Naive thymus-derived CD8-positive, alpha-beta T cell (primary cell): ENCODE data around the gene PCARE. TPM values are rescaled to one million over a fixed set of nuclear protein-coding genes. Genes with fewer than 3 reads are reported as not detected.
A peak's percentile ranks its signal among the peaks of the same experiment; 100 is the strongest.

Source experiments
- ATAC-seq, 2 donors: fragments of 150-1000 bp; cut with Tn5 transposase in 1 of 2; sonication (Bioruptor Pico), chemical (Tn5 transposase) in 1 of 2; 1 replicate in 1 of 2; 2 replicates in 1 of 2; pipeline ENCODE4 v1.10.0; 2021; ENCODE audit warnings: mild to moderate bottlenecking in 2 of 2, moderate library complexity in 2 of 2
- POLR2A ChIA-PET: fragments of 350-600 bp; sonication (Branson Sonifier 250); formaldehyde crosslinking; loops from one replicate; lab custom pipeline; 2021; ENCODE audit warnings: antibody characterized with exemption; lab: Charles Lee
- DNase-seq, 10 donors: peaks; one replicate each; pipeline versions ENCODE4 v3.0.0 to v3.0.0-alpha.2; 2020 to 2022
- H3K27ac Mint-ChIP-seq, 10 donors: one replicate each; pipeline ENCODE4 v1.8.0; 2020 to 2022; ENCODE audit warnings: mild to moderate bottlenecking in 10 of 10, mixed read lengths in 10 of 10, moderate library complexity in 4 of 10, inconsistent platforms in 1 of 10
- H3K27me3 Mint-ChIP-seq, 5 donors: one replicate each; pipeline ENCODE4 v1.8.0; 2021 to 2022; ENCODE audit warnings: mixed read lengths in 5 of 5
- H3K36me3 Mint-ChIP-seq, 3 donors: one replicate each; pipeline ENCODE4 v1.8.0; 2020 to 2022; ENCODE audit warnings: mixed read lengths in 3 of 3, mild to moderate bottlenecking in 2 of 3, inconsistent platforms in 1 of 3
- H3K4me1 Mint-ChIP-seq, 4 donors: one replicate each; pipeline ENCODE4 v1.8.0; 2021 to 2022; ENCODE audit warnings: mixed read lengths in 4 of 4
- H3K4me3 Mint-ChIP-seq, 10 donors: one replicate each; pipeline ENCODE4 v1.8.0; 2020 to 2022; ENCODE audit warnings: mild to moderate bottlenecking in 10 of 10, mixed read lengths in 10 of 10, moderate library complexity in 6 of 10, inconsistent platforms in 1 of 10
- H3K9me3 Mint-ChIP-seq, 9 donors: one replicate each; pipeline ENCODE4 v1.8.0; 2020 to 2022; ENCODE audit warnings: mixed read lengths in 9 of 9, mild to moderate bottlenecking in 3 of 9, inconsistent platforms in 1 of 9, moderate library complexity in 1 of 9
- polyA plus RNA-seq, 3 donors: library from polyadenylated mRNA; unstranded; fragments of 300-500 nt; fragmentation: Illumina TruSeq; gene quantifications; one replicate each; pipeline ENCODE4 v1.2.3, GENCODE V29; 2021
- total RNA-seq, 8 experiments: library from RNA in 2 of 8; stranded (reverse) in 2 of 8; gene quantifications; one replicate each; pipeline ENCODE4 v1.2.3 and lab custom pipeline; 2021 to 2026

Gene PCARE
- total and polyA plus RNA-seq, 5 experiments from 2014 or later = not detected

DNA sequence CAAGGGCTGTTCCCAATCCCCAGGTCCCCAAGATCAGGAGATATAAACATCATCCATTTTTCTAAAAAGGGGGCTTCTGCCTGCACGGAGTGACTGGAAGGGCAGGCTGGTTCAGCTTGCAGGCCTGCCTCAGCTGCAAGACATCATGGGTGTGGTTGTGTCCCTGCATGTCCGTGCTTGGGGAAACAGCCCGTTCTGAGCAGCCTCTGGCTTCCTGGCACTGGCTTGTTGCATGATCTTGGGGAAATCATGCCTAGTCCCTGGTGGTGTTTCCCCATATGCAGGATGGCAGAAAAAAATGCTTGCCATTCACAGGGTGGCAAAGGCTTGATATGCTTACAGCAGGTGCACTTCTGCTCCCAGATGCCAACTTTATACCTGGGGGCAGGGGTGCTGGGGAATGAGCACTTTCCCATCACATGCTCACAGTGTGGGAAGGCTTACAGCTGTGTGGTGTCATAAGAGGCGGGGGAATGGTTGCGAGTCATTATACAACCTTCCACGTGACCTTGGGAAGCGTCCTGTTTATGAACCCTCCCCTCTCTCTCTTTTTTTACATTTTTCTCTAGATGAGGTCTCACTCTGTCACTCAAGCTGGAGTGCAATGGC is 7.2 kb downstream of the PCARE start:
- peaks cover 0 to 1% (median 0%) of the 10 kb centered on the region in 4 donors for H3K4me1 Mint-ChIP-seq
- DNase-seq (no peak), ATAC-seq (no peak)
- peaks cover 0 to 2% (median 0%) of the 10 kb centered on the region in 5 donors for H3K27me3 Mint-ChIP-seq
- POLR2A ChIA-PET = no interaction called here
- no peaks in the 10 kb centered on the region for H3K36me3 Mint-ChIP-seq
- no peak overlapping the region for H3K27ac Mint-ChIP-seq
- H3K4me3 Mint-ChIP-seq = no peak overlapping the region
- H3K9me3 Mint-ChIP-seq = no peaks in the 10 kb centered on the region

GRCh38 chr2:29066271-29066860 is 8.0 kb downstream of the PCARE start:
- no peaks in the 10 kb centered on the region for H3K36me3 Mint-ChIP-seq
- H3K27ac Mint-ChIP-seq = peak overlapping the region in 1 of 10 donors; percentile 24
- H3K4me1 Mint-ChIP-seq = peaks cover 0 to 1% (median 0%) of the 10 kb centered on the region in 4 donors
- peaks cover 0 to 2% (median 0%) of the 10 kb centered on the region in 5 donors for H3K27me3 Mint-ChIP-seq
- DNase-seq (no peak), ATAC-seq (no peak)
- no peaks in the 10 kb centered on the region for H3K9me3 Mint-ChIP-seq
- no peak overlapping the region for H3K4me3 Mint-ChIP-seq
- POLR2A ChIA-PET = interaction anchor here (1.1 kb wide), 1 partner anchor 10 kb away, joined by 3 read pairs; no protein-coding TSS in a partner anchor

GRCh38 chr2:29065068-29065811 is 9.1 kb downstream of the PCARE start:
- Mint-ChIP-seq H3K36me3 (no peaks in the 10 kb centered on the region), H3K27me3 (peaks cover 0 to 2% (median 0%) of the 10 kb centered on the region in 5 donors), H3K4me1 (peaks cover 0 to 1% (median 0%) of the 10 kb centered on the region in 4 donors), H3K9me3 (no peaks in the 10 kb centered on the region), H3K4me3 (no peak overlapping the region), H3K27ac (no peak overlapping the region)
- POLR2A ChIA-PET = interaction anchor here (1.1 kb wide), 1 partner anchor 11 kb away, joined by 3 read pairs; no protein-coding TSS in a partner anchor
- ATAC-seq (no peak), DNase-seq (no peak)

DNA sequence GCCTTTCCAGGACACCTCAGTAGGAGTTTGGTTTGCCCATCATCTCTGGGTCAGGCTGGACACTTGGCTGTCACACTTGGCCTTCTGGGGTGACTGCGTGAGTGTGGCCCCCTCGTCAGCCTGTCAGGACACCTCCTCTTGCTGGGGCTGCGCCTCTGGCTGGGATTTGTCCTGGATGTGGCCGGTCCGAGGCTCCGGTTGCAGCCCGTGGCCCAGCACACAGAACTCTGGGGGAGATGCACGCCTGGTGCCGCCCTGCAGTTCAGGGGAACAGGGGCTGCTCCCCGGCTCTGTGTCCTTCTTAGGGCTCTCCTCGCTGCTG is 9.6 kb downstream of the PCARE start:
- Mint-ChIP-seq H3K27me3 (peaks cover 0 to 2% (median 0%) of the 10 kb centered on the region in 5 donors), H3K4me3 (no peak overlapping the region), H3K4me1 (peaks cover 0 to 4% (median 2%) of the 10 kb centered on the region in 4 donors), H3K36me3 (no peaks in the 10 kb centered on the region), H3K9me3 (no peaks in the 10 kb centered on the region), H3K27ac (no peak overlapping the region)
- POLR2A ChIA-PET = no interaction called here
- ATAC-seq = no peak
- no peak for DNase-seq

GRCh38 chr2:29064346-29064715 is 10.0 kb downstream of the PCARE start:
- no peak for ATAC-seq

GRCh38 chr2:29063646-29064345 is 10.5 kb downstream of the PCARE start:
- Mint-ChIP-seq H3K36me3 (no peaks in the 10 kb centered on the region), H3K27me3 (no peaks in the 10 kb centered on the region), H3K4me1 (peaks cover 0 to 8% (median 3%) of the 10 kb centered on the region in 4 donors), H3K9me3 (no peaks in the 10 kb centered on the region), H3K27ac (peak overlapping the region in 1 of 10 donors; percentile 11), H3K4me3 (no peak overlapping the region)
- POLR2A ChIA-PET = no interaction called here
- DNase-seq (no peak), ATAC-seq (no peak)

More at GRCh38 chr2:29064346-29064715, 10.0 kb downstream of the PCARE start:
- peaks cover 0 to 2% (median 0%) of the 10 kb centered on the region in 5 donors for H3K27me3 Mint-ChIP-seq
- H3K36me3 Mint-ChIP-seq = no peaks in the 10 kb centered on the region
- no peak overlapping the region for H3K27ac Mint-ChIP-seq
- H3K4me3 Mint-ChIP-seq = no peak overlapping the region
- POLR2A ChIA-PET = no interaction called here
- no peaks in the 10 kb centered on the region for H3K9me3 Mint-ChIP-seq
- H3K4me1 Mint-ChIP-seq = peaks cover 0 to 8% (median 3%) of the 10 kb centered on the region in 4 donors
- no peak for DNase-seq

DNA sequence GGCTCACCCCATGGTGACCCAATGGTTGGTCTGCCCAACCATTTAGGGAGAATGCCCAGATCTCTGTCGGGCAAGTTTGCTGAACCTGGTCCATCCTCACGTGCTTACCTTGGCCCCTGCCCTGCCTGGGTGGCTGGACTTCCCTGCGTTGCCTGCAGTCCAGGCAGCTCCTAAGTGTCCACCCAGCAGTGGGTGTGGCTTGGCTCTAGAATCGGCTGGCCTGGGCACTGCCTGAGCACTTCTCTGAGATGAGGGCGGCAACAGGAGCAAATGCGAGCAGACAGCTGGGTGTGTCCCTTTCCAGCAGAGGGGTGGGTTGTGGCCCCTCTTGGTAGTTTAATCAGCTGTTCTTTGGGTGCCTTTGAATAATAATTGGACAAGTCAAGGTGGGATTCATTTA is 11.3 kb downstream of the PCARE start:
- Mint-ChIP-seq H3K36me3 (no peaks in the 10 kb centered on the region), H3K27ac (no peak overlapping the region), H3K4me3 (no peak overlapping the region), H3K9me3 (no peaks in the 10 kb centered on the region), H3K27me3 (no peaks in the 10 kb centered on the region), H3K4me1 (peaks cover 0 to 8% (median 4%) of the 10 kb centered on the region in 4 donors)
- POLR2A ChIA-PET = no interaction called here
- ATAC-seq = no peak
- no peak for DNase-seq

- Mint-ChIP-seq H3K4me1 (peaks cover 0 to 8% (median 4%) of the 10 kb centered on the region in 4 donors), H3K9me3 (no peaks in the 10 kb centered on the region), H3K27me3 (no peaks in the 10 kb centered on the region), H3K27ac (no peak overlapping the region), H3K4me3 (no peak overlapping the region), H3K36me3 (no peaks in the 10 kb centered on the region)
- ATAC-seq (no peak), DNase-seq (no peak)
- POLR2A ChIA-PET = no interaction called here
Observed at GRCh38 chr2:29062371-29062770, 12.0 kb downstream of the PCARE start.

GRCh38 chr2:29061616-29062015 is 12.7 kb downstream of the PCARE start:
- H3K4me3 Mint-ChIP-seq = no peak overlapping the region

DNA sequence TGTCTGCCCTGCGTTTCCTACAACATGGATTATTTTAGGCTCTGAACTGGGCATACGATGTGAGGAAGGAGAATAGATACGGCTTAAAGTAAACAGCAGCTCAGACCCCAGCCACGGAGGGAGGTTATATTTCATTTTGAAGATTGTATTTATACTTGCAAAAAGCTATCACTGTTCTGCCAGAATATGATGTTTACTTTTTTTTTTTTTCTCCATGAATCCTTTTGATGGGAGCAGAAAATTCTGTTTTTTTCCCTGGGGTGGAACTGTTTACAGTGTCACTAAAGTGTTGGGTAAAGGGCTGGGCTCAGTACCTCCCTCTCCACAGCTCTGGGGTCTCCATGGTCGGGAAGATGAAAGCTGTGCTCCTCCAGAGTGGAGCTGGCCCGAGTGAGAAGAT is 13.1 kb downstream of the PCARE start:
- H3K4me1 Mint-ChIP-seq = peaks cover 0 to 8% (median 5%) of the 10 kb centered on the region in 4 donors
- H3K36me3 Mint-ChIP-seq = no peaks in the 10 kb centered on the region
- ATAC-seq = no peak
- POLR2A ChIA-PET = no interaction called here
- no peaks in the 10 kb centered on the region for H3K9me3 Mint-ChIP-seq
- H3K4me3 Mint-ChIP-seq = no peak overlapping the region
- no peaks in the 10 kb centered on the region for H3K27me3 Mint-ChIP-seq
- DNase-seq = no peak
- H3K27ac Mint-ChIP-seq = peak overlapping the region in 2 of 10 donors; percentile 4 to 63

More at GRCh38 chr2:29061616-29062015, 12.7 kb downstream of the PCARE start:
- no peaks in the 10 kb centered on the region for H3K9me3 Mint-ChIP-seq
- H3K27ac Mint-ChIP-seq = peak overlapping the region in 1 of 10 donors; percentile 48
- POLR2A ChIA-PET = no interaction called here
- H3K36me3 Mint-ChIP-seq = no peaks in the 10 kb centered on the region
- no peak for DNase-seq
- H3K4me1 Mint-ChIP-seq = peaks cover 0 to 8% (median 5%) of the 10 kb centered on the region in 4 donors
- no peak for ATAC-seq
- no peaks in the 10 kb centered on the region for H3K27me3 Mint-ChIP-seq

GRCh38 chr2:29060441-29060840 is 13.9 kb downstream of the PCARE start:
- DNase-seq (no peak), ATAC-seq (no peak)
- Mint-ChIP-seq H3K27me3 (no peaks in the 10 kb centered on the region), H3K27ac (peak overlapping the region in 3 of 10 donors; percentile 37 to 87 (median 63)), H3K4me1 (peaks cover 0 to 8% (median 5%) of the 10 kb centered on the region in 4 donors), H3K36me3 (no peaks in the 10 kb centered on the region), H3K9me3 (no peaks in the 10 kb centered on the region), H3K4me3 (no peak overlapping the region)
- POLR2A ChIA-PET = no interaction called here

DNA sequence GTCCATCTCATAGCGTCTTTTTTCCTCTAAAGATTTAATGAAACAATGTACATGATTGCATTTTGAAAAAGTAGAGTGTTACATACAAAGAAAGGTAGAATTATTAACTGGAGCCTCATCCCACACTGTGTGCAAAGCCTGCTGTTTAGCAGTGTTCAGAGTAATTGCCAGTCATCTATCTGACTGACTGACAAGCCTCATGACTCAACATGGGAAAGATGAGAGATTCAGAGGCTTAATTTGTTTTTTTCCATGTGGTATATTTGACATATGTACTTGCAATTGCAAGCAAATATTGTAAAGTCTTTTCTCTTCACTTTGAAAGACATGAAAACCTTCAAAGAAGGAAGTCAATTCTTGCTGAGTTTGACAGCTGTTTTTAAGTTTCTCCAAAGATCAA is 14.7 kb downstream of the PCARE start:
- DNase-seq (no peak), ATAC-seq (no peak)
- H3K4me3 Mint-ChIP-seq = no peak overlapping the region
- peaks cover 0 to 8% (median 5%) of the 10 kb centered on the region in 4 donors for H3K4me1 Mint-ChIP-seq
- no peaks in the 10 kb centered on the region for H3K9me3 Mint-ChIP-seq
- H3K36me3 Mint-ChIP-seq = no peaks in the 10 kb centered on the region
- POLR2A ChIA-PET = no interaction called here
- H3K27ac Mint-ChIP-seq = peak overlapping the region in 4 of 10 donors; percentile 12 to 76 (median 58)
- no peaks in the 10 kb centered on the region for H3K27me3 Mint-ChIP-seq
